ENCODE results near the gene MBD2.
"Not testable (repeated sequence)": the region's sequence is repeated elsewhere in the genome, so short reads cannot be mapped to it uniquely, and the experiment has no call there.

The MBD2 gene

DNA sequence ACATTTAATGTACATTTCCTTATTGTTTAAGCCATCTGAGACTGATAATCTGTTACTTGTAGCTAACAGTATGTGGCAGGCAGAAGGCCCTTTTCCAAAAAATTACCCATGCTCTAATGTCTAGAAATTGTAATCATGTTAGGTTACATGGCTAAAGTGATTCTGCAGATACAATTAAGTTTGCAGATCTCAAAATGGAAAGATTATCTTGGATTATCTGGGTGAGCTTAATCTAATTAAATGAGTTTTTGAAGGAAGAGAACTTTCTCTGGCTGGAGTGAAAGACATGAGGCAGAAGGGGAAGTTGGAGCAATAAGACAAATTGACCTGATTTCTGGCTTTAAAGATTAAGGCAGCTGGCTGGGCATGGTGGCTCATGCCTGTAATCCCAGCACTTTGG is 76.3 kb downstream of the MBD2 start:
- DNase-seq = no peak

DNA sequence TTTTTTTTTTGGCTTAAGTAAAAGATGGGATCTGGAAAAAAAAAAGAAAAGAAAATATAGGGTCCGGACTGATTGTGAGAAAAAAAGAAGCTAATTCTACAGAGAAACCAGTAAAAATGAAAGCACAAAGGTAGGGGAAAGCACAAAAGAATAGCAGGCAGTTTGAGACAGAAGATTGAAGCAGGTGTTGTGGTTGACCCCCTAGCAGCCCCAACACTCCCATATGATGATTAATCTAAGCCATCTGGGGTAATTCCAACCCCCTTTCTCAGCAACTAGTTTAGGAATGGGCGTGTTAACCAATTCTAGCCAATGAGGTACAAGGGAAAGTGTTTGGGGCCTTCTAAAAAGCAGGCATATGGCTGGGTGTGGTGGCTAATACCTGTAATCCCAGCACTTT is 77.0 kb downstream of the MBD2 start:
- DNase-seq = no peak

DNA sequence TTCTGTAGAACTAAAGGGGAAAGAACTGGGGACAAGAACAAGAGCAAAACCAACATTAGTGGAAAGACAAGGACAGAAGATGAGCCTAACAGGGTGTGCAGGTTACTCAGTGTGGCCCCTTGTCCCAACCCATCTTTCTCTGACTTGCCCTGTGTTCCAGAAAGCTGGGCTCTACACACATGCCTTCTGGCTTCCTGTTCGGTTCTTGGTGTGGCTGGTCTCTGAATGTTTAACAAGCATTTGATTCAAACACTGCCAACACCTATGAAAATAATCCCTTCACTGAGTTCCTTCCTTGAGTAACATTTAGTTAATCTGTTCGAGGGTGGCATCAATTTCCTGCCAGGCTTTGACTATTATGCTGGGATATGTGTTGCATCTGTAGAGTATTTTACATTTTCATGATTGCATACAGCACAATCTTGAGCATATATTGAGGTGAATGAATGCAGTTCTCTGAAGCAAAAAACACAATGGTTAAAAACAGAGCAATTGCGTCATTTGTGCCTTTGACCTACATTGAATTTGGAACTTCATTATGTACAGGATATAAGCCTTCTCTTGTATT is 83.3 kb downstream of the MBD2 start:
- DNase-seq = no peak

DNA sequence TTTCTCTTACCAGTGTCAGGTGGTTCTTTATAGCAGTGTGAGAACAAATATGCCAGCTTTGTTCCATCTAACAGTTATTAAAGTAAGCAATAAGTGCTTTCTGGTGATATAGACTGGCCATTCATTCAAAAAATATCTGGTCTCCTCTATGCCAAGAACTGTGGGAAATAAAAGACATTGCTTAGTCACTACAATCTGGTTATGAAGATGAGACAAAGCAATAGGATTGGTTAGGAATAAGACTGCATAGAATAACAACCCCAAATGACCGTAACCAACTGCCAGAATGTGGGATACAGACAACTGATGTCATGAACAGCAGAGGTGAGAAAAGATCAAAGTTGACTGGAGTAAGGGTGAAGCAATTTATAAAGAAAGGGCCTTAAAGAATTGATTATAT is 83.8 kb downstream of the MBD2 start:
- DNase-seq = no peak

DNA sequence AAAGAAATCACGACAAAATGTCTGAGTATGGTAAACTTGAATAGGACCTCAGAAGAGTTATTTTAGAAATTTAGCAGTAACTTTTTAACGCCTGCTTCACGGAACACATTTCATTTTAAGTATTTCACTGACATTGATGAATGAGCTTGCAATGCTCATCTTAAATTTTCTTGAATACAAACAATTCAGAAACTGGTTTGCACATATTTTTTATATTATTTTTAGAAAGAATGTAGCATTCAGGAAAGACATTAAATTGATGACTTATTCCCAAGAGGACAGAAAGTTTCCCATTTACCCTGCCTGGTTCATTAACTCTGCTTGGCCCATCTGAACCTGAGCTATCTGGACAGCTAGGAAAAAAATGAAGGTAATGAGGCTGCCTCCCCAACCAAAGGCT is 89.3 kb downstream of the MBD2 start:
- DNase-seq = no peak

DNA sequence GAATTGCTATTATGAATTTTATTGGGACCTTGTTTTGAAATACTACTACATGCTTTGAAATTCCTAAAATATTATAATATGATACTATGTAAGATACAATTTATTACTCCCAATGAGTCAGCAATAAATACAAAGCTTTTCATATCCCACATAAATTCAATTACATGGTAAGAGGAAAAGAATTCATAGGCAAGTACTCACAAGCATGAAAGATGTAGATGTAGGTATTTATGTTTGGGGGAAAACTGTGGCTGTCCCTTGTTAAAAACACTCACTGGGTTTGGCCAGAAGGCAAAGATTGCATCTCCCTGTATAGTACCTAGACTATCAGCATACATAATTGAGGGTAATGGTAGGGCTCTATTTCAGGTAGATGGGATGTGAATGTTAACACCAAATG is 90.4 kb downstream of the MBD2 start:
- no peak for DNase-seq

DNA sequence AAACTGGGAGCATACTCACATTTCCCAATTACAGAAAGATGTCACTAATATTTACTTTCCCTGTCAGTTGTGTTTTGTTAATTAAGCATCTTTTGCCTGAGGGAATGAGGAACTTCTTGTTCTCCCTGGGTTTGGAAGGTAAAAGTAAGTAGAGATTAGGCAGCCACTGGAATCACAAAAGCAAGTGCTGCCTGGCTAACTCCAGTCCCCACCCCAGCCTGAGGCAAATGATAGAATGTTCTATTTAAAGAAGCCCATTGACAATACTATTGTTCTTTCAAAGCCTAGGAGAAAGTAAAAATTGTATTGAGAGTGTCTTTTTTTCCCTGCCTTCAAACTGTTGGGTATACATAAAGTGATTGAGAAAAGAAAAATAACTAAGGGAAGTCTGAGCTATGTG is 93.8 kb downstream of the MBD2 start:
- no peak for DNase-seq

DNA sequence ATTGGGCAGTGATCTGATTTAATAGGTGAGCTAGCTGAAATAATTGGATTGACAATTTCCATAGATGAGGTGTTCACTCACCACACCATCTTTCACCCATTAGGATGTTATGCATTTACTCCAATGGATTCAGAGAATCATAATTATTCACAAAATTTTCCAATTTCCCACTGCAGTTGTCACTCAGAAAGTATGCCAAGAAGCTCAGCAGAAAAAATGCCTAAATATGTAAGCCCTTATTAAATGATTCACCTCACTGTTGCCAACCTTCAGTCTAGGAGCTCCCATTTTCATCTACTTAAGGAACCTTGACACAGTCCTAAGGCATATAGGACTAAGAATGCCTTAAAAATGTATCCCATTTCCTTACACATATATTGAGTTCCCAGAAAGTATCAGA is 94.3 kb downstream of the MBD2 start:
- DNase-seq = no peak

DNA sequence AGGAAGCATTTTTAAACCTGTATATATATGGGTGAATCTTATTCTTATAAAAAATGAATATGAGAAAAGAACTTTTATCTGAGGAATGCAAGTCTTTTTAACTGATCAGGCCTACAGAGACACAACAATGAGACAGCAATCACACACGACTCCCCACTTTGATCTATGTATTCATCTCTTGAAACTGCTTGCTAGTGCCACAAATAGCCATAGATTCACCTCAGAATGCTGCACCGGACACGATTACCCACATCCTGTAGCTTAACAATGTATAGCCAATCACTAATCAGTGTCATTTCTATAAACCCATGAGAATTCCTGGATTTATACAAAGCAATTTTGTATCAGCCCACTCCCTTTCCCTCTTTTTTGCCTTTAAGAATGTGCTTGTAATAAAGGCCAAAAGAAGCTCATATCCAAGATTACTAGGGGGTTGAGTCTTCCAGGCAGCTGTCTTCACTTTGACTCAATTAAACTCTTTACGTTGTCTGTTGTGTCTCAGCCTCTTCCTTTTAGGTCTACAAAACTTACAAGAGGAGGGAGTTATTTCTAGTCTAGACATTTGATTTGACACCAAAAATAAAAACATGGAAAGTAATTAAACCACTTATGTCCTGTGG is 94.9 kb downstream of the MBD2 start:
- DNase-seq = no peak

DNA sequence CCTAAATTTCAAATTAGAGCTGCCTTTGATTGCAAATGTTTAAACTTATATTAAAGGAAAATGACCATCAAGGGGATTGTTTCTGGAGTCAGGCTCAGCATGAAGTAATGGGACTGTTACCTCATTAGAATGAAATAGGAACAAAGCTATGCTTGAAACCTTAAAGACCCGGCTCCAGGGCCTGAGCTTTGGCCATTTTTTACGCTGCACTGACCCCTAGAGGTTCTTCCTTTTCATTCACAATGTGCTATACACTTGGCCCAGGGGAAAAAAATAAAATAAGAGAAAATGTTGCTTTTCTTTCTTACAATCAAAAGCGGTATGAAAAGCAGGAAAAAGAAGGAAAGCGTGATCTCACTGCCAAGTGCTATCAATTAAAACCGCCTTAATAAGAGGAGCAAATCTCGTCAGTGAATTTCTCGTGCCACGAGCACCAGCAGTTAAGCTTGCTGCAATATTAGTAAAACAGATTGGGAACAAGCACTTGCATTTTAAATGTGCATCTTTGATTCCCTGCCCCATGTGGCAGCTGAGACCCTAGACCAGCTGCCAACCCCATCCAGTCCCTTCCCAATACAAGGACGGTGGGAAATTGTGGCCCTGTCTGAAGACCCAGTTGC is 96.6 kb downstream of the MBD2 start:
- no peak for DNase-seq

DNA sequence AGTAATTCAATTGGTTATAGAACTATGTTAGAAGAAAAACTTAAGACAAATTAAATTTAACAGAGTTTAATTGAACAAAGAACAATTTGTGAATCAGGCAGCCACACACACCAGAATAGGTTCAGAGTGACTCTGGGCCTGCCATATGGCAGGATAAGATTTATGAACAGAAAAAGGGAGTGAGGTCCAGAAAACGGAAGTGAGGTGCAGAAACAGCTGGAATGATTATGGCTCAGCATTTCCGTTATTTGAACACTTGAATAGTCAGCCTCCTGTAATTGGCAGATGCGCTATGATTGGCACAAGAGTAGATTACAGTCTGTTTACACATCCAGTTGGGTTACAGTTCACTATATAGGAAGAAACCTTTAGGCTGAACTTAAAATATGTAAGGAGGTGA is 99.0 kb downstream of the MBD2 start:
- no peak for DNase-seq

DNA sequence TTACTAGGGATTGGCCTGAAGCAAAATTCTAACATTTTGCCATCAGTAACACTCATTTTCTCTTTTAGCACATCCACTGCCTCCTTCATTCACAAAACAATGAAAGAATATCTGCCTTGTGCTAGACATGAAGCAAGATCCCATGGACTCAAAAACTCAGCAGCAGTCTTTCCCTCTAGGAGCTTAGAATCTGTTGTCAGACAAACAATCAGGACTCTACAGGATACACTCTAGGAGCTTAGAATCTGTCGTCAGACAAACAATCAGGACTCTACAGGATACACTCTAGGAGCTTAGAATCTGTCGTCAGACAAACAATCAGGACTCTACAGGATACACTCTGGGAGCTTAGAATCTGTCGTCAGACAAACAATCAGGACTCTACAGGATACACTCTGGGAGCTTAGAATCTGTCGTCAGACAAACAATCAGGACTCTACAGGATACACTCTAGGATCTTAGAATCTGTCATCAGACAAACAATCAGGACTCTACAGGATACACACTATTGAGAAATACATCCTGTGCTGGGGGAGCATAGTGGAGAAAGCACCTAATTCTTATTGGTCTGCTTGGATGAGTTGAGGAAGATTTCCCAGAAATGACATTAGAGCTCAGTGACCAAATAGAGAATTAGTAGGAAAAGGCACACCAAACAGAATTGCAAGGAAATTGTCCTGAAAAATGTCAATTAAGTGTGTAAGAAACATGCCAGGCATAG is 100.6 kb downstream of the MBD2 start:
- DNase-seq = not testable (repeated sequence)

DNA sequence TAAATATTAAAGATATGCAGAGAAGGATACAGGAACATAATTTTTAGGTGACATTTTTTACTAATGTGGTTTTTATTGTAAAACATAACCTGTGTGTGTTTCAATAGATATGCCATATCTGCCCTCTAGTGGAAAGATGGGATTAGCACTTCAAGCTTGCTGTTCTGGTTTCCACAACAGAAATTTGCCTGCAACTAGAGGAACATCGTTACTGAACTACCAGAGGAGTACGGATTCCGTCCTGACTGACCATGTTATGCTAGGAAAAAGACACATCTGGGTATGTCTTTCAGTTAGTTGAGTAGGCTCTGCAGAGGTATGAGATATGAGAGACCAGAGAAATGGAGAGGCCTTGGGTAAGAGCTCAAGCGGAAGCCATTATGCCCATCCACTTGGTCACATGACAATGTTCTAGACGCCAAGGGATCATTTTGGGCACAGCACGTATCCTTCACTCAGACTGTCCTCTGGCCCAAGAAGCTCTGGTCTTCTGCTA is 104.9 kb downstream of the MBD2 start:
- DNase-seq = no peak

DNA sequence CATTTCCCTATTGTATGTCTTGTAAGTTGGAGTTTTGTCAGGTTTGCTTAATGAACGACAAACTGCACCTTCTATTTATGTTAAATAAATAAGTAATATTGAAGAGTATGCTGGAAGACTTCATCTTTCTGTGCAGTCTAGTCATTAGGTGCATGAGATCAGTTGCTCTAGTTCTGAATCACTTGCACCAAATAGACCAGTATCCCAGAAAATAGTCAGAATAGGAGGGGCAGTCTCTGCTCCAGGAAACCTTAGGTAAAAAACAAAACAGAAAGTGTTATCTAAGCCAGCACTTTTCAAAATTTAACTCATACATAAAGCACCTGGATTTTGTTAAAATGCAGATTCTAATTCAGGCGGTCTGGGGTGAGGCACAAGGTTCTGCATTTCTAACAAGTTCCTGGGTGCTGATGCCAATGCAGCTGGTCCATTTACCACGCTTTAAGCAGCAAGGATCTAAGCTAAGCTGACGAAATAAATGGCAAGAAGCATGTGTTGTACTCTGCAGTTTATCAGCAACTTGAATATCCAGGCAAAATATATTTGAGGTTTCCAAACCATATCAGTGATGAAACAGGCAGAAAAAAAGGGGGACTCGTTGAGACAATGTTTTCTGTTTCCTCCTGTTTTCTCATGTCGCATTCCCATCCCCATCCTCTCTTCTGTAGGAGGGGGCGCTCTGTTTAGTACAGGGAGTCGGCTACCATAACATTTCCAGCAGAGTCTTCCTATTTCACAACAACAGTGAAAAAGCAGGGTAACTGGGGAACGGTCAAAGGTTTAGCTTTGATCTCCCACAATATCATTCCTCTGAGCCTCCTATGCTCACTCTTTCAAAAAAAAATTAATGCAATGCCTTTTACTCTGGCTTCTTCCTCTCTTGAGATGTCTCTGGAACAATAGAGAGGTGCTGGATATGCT is 106.4 kb downstream of the MBD2 start:
- DNase-seq = no peak

DNA sequence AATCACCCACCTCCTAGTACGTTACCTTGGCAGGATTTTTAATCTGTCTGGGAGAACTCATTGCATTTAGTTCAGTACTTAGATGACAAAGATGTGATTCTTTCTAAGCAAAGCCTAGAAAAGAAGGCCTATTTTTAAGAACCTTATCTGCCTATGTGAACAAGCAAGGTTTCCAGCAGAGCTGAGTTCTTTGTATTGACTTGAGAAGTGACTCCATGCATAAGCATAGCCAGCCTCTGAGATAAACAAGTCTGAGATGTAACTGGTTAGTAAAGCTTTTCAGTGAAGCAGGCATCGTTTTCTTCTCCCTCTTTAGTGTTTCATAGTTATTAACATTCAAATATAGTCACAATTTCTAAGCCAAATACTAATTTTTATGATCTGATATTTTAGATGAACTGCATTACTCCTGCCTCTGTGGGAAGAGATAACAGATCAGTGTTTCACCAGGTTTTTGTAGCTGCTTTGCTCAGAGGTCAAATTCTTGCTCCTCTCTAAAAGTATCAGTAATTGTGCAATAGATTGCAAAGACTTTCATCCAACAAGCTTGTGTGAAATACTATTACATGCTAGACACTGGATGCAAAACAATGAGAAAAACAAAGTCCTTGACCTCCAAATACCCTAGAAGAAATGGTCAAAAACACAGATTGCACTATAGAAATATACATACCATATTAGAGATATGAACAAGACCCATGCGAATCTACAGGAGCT is 107.8 kb downstream of the MBD2 start:
- no peak for DNase-seq

DNA sequence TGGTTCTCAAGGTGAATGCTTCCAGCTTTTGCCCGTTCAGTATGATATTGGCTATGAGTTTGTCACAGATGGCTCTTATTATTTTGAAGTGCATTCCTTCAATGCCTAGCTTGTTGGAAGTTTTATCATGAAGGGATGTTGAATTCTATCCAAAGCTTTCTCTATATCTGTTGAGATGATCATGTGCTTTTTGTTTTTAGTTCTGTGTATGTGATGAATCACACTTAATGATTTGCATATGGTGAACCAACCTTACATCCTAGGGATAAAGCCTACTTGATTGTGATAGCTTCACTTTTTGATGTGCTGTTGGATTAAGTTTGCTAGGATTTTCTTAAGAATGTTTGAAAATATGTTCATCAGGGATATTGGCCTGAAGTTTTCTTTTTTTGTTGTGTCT is 112.1 kb downstream of the MBD2 start:
- DNase-seq = no peak

DNA sequence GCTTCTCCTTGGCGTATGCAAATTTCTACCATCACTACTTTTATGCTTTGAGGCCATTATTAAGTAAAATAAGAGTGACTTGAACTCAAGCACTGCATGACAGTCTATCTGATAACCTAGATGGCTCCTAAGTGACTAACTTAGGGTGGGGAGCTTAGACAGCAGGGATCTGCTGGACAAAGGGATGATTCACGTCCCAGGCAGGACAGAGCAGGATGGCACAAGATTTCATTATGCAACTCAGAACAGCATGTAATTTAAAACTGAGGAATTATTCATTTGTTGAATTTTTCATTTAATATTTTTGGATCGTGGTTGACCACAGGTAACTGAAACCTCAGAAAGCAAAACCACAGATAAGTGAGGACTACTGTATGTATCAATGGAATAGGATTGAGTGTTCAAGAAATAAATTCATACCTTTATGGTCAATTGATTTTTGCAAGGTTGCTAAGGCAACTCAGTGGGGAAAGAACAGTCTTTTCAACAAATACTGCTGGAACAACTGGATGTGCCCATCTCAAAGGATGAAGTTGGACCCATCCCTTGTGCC is 115.3 kb downstream of the MBD2 start:
- no peak for DNase-seq

DNA sequence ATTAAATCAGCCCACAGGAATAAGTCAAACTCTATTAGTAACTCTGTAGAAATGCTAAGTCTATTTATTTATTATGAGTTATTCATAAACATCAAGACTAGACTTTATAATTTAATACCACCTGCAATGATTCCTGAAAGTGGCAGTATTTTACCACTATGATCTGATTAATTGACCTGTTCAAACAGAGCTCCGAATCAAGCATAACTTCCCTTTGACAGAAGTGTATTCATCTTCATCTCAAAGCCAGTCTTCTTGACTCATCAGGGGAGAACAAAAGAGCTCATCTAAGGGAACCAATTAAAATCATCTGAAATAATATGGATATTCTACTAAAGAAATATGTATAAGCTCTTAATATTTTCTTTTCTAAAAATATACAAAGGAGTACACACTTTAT is 122.3 kb downstream of the MBD2 start:
- DNase-seq = no peak

Measured in activated CD4-positive, CD25-positive, alpha-beta regulatory T cell (primary cell).